ENCODE data around the gene STEAP1B. TPM values are rescaled to one million over a fixed set of nuclear protein-coding genes. Genes with fewer than 3 reads are reported as not detected.

Gene STEAP1B
- total RNA-seq, 1 experiment from 2014 or later = 3.1 TPM

- peak; percentile 15 for DNase-seq (ENCODE audit: low read depth)
Observed at GRCh38 chr7:22433165-22433700, 66.8 kb downstream of the STEAP1B start.

DNA sequence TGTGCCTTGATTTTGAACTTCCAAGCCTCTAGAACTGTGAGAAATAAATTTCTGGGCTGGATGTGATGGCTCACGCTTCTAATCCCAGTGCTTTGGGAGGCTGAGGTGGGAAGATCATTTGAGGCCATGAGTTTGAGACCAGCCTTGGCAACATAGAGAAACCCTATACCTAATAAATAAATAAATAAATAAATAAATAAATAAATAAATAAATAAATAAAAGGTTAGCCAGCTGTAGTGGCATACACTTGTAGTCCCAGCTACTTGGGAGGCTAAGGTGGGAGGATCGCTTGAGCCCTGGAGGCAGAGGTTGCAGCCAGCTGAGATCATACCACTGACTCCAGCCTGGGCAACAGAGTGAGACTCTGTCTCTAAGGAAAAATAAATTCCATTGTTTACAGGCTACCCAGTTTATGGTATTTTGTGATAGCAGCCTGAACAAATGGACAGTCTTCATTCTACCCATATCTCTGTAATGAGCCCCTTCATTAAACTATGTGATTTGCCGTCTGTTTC is 67.7 kb downstream of the STEAP1B start:
- DNase-seq (ENCODE audit: low read depth) = no peak

GRCh38 chr7:22430457-22430856 is 69.5 kb downstream of the STEAP1B start:
- DNase-seq (ENCODE audit: low read depth) = peak; percentile 84

- DNase-seq (ENCODE audit: low read depth) = no peak
Observed at GRCh38 chr7:22429386-22429785, 70.6 kb downstream of the STEAP1B start.

DNA sequence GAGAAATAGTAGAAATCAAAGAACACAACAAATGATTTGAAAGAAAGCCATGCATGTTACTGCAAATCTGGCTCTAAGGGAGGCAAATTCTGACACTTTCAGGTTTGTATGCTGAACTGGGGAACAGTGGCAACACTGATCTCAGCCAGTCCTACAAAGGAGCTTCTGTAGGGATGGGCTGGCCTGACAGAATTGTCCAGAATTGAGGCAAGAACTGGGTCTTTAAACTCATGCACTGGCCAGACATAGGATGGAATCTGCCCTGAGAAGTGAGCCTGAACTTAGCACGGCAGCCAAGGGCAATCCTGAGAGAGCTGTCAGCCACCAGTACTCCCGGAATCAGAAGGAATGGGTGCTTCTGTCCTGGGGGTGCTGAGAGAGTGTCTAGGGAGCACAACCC is 72.1 kb downstream of the STEAP1B start:
- DNase-seq (ENCODE audit: low read depth) = no peak

GRCh38 chr7:22427104-22427503 is 72.9 kb downstream of the STEAP1B start:
- no peak for DNase-seq (ENCODE audit: low read depth)

GRCh38 chr7:22426463-22427094 is 73.4 kb downstream of the STEAP1B start:
- DNase-seq (ENCODE audit: low read depth) = no peak

- DNase-seq (ENCODE audit: low read depth) = no peak
Observed at GRCh38 chr7:22425361-22425760, 74.6 kb downstream of the STEAP1B start.

DNA sequence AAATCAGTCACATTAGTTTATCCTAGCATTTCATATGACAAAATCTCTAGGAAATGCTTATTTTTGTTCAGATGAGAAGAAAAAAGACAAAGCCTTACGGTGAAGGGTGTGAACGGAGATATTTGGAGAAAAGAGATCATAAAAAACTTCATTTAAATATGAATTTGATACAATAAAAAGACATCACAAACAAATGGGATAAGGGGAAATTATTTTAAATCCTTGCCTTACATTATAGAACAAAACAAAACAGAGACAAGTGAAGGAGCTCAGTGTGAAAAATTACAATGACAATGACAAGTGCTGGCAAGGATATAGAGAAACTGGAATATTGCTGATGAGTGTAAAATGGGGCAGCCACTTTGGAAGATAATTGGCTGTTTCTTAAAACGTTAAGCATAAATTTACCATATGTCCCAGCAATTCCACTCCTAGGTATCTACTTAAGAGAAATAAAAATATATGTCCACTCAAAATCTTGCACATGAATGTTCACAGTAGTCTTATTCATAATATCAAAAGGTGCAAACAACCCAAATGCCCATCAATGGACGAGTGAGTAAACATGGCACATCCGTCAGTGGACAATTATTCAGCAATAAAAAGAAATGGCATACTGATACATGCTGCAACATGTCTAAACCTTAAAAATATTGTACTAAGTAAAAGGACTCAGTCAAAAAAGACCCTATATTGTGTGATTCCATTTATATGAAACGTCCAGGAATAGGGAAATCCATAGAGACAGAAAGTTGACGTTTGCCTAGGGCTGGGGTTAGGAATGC is 77.0 kb downstream of the STEAP1B start:
- DNase-seq (ENCODE audit: low read depth) = no peak

DNA sequence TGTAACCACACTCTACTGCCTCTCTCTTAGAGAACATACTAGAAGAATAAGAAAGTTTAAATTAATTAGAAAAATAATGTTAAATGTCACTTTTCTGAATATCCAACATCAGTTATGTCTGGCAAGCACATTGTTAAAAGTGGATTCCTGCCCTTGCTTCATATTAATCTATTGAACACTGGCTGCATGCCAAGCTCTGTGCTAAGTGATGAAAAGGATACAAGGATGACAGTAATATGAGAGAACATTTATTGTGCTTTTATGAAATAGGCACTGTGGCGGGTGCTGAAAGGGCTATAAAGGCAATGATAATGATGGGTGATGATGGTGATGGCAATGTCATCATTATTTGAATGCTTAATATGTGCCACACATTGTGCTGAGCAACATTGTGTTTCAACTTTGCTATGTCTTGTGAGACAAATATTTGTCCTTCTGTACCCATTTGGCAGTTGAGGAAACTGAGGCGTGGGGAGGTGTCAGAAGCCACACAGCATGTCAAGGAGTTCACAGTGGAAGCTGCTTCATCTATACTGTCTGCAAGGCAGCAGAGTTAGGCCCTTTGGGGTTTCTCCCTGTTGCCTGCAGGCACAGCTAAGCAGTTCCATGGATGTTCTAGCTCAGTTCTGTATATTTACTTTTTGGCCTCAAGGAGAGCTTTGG is 78.9 kb downstream of the STEAP1B start:
- DNase-seq (ENCODE audit: low read depth) = no peak

- DNase-seq (ENCODE audit: low read depth) = no peak
Observed at GRCh38 chr7:22420008-22420407, 80.0 kb downstream of the STEAP1B start.

GRCh38 chr7:22419488-22419887 is 80.5 kb downstream of the STEAP1B start:
- DNase-seq (ENCODE audit: low read depth) = no peak

GRCh38 chr7:22418251-22419046 is 81.5 kb downstream of the STEAP1B start:
- peak; percentile 11 for DNase-seq (ENCODE audit: low read depth)

GRCh38 chr7:22417841-22418240 is 82.1 kb downstream of the STEAP1B start:
- DNase-seq (ENCODE audit: low read depth) = no peak

- no peak for DNase-seq (ENCODE audit: low read depth)
Observed at GRCh38 chr7:22417349-22417748, 82.6 kb downstream of the STEAP1B start.

GRCh38 chr7:22414424-22414823 is 85.6 kb downstream of the STEAP1B start:
- no peak for DNase-seq (ENCODE audit: low read depth)

- no peak for DNase-seq (ENCODE audit: low read depth)
Observed at GRCh38 chr7:22413211-22413610, 86.8 kb downstream of the STEAP1B start.

DNA sequence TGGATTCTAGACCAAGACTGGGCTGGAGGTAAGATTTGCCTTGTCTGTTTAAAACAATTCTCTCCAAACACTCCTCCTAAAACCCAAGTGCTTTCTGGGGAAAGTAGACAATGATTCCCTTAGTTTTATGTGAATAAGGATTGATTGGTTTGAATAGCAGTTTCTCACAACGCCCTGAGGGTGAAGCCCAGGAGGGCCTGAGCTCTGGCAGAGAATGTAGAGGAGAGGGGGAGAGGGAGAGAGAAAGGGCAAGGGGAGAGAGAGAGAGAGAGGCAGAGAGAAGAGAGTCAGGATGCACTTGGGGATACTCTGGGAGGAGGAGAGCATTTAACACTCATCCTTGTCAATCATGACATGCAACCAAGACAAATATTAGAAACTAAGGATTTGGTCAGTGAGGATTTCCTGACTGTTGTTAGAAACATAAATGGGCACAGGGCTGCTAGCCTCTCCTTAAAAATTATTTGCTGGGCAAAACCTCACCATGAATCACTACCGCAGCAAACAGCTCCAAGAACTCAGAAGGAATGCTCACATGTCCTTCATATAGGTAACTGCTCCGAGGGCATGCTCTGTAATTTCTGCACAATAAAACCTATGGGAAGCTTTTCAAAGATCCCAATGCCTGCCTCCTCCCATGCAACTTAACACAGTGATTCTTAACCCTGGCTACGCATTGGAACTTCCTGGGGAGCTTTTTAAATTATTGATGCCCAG is 87.9 kb downstream of the STEAP1B start:
- DNase-seq (ENCODE audit: low read depth) = no peak

GRCh38 chr7:22406715-22407114 is 93.3 kb downstream of the STEAP1B start:
- no peak for DNase-seq (ENCODE audit: low read depth)

GRCh38 chr7:22404421-22405023 is 95.5 kb downstream of the STEAP1B start:
- no peak for DNase-seq (ENCODE audit: low read depth)
